Measurements from ENCODE around the gene NR2C1. TPM values are rescaled to one million over a fixed set of nuclear protein-coding genes. Genes with fewer than 3 reads are reported as not detected.
"Not testable (repeated sequence)": the region's sequence is repeated elsewhere in the genome, so short reads cannot be mapped to it uniquely, and the experiment has no call there.

NR2C1 gene
- polyA plus RNA-seq, 3 donors from 2014 or later = 1.4 to 9.5 (median 5.9) TPM

GRCh38 chr12:95004610-95005009, 68.8 kb downstream of the NR2C1 start:
- Mint-ChIP-seq H3K9me3 (peaks cover 2 to 14% (median 9%) of the 10 kb centered on the region in 6 donors), H3K4me1 (peaks cover 34 to 40% of the 10 kb centered on the region in 2 donors), H3K36me3 (peaks cover 0 to 14% (median 3%) of the 10 kb centered on the region in 3 donors), H3K27ac (peak overlapping the region; percentile 8 to 96 (median 70)), H3K4me3 (peak overlapping the region; percentile 93 to 97 (median 94)), H3K27me3 (ENCODE audit: low read depth in 3 of 3) (peaks cover 7 to 17% (median 11%) of the 10 kb centered on the region in 3 donors)
- no peak for DNase-seq

GRCh38 chr12:95003921-95004272, 69.5 kb downstream of the NR2C1 start:
- no peak for DNase-seq
- H3K4me3 Mint-ChIP-seq = peak overlapping the region; percentile 93 to 97 (median 94)
- H3K4me1 Mint-ChIP-seq = peaks cover 41 to 47% of the 10 kb centered on the region in 2 donors
- peak overlapping the region; percentile 88 to 96 (median 94) for H3K27ac Mint-ChIP-seq
- peaks cover 7 to 17% (median 11%) of the 10 kb centered on the region in 3 donors for H3K27me3 Mint-ChIP-seq (ENCODE audit: low read depth in 3 of 3)
- H3K9me3 Mint-ChIP-seq = peaks cover 2 to 14% (median 9%) of the 10 kb centered on the region in 6 donors
- H3K36me3 Mint-ChIP-seq = peaks cover 0 to 14% (median 3%) of the 10 kb centered on the region in 3 donors

GRCh38 chr12:95003213-95003920, 70.1 kb downstream of the NR2C1 start, which contains the start of gene NDUFA12:
Gene NDUFA12, minus strand, starts transcription at chr12:95003697. Its CDS starts 17 bp downstream, at chr12:95003680.
- Mint-ChIP-seq H3K4me3 (peak within 1 kb of the TSS; percentile 93 to 97 (median 94)), H3K27ac (peak within 1 kb of the TSS; percentile 88 to 96 (median 94)), H3K9me3 (peaks cover 2 to 11% (median 8%) of the 10 kb centered on the region in 6 donors), H3K36me3 (peaks cover 0 to 14% (median 3%) of the 10 kb centered on the region in 3 donors), H3K27me3 (ENCODE audit: low read depth in 3 of 3) (peaks cover 7 to 17% (median 11%) of the 10 kb centered on the region in 3 donors), H3K4me1 (peaks cover 46 to 53% of the 10 kb centered on the region in 2 donors)
- peak; percentile 92 to 93 (median 92) for DNase-seq

- Mint-ChIP-seq H3K4me1 (peaks cover 50 to 59% of the 10 kb centered on the region in 2 donors), H3K27ac (peak overlapping the region; percentile 88 to 96 (median 94)), H3K27me3 (ENCODE audit: low read depth in 3 of 3) (peaks cover 7 to 17% (median 11%) of the 10 kb centered on the region in 3 donors), H3K9me3 (peaks cover 0 to 7% (median 3%) of the 10 kb centered on the region in 6 donors), H3K36me3 (peaks cover 0 to 14% (median 3%) of the 10 kb centered on the region in 3 donors), H3K4me3 (peak overlapping the region; percentile 93 to 97 (median 94))
- no peak for DNase-seq
These were observed 70.7 kb downstream of the NR2C1 start for GRCh38 chr12:95002754-95003153.

GRCh38 chr12:94998326-94998725, 75.1 kb downstream of the NR2C1 start:
- peak overlapping the region in 1 of 6 donors; percentile 39 for H3K27ac Mint-ChIP-seq
- DNase-seq = no peak
- H3K4me1 Mint-ChIP-seq = peaks cover 41 to 49% of the 10 kb centered on the region in 2 donors
- H3K9me3 Mint-ChIP-seq = no peaks in the 10 kb centered on the region
- H3K4me3 Mint-ChIP-seq = no peak overlapping the region
- H3K36me3 Mint-ChIP-seq = peaks cover 0 to 4% (median 4%) of the 10 kb centered on the region in 3 donors
- peaks cover under 1 to 5% (median 2%) of the 10 kb centered on the region in 3 donors for H3K27me3 Mint-ChIP-seq (ENCODE audit: low read depth in 3 of 3)

GRCh38 chr12:94997726-94998125, 75.7 kb downstream of the NR2C1 start:
- Mint-ChIP-seq H3K9me3 (no peaks in the 10 kb centered on the region), H3K27ac (no peak overlapping the region), H3K4me1 (peaks cover 35 to 44% of the 10 kb centered on the region in 2 donors), H3K4me3 (no peak overlapping the region), H3K36me3 (peaks cover 0 to 6% (median 6%) of the 10 kb centered on the region in 3 donors), H3K27me3 (ENCODE audit: low read depth in 3 of 3) (peaks cover 0 to 2% (median 0%) of the 10 kb centered on the region in 3 donors)
- no peak for DNase-seq

- peaks cover 0 to 2% (median 0%) of the 10 kb centered on the region in 3 donors for H3K27me3 Mint-ChIP-seq (ENCODE audit: low read depth in 3 of 3)
- H3K4me1 Mint-ChIP-seq = peaks cover 31 to 45% of the 10 kb centered on the region in 2 donors
- H3K4me3 Mint-ChIP-seq = no peak overlapping the region
- H3K9me3 Mint-ChIP-seq = no peaks in the 10 kb centered on the region
- DNase-seq = no peak
- peaks cover 0 to 13% (median 7%) of the 10 kb centered on the region in 3 donors for H3K36me3 Mint-ChIP-seq
- peak overlapping the region in 1 of 6 donors; percentile 41 for H3K27ac Mint-ChIP-seq
These were observed 76.4 kb downstream of the NR2C1 start for GRCh38 chr12:94997061-94997460.

GRCh38 chr12:94994312-94994711, 79.1 kb downstream of the NR2C1 start:
- no peaks in the 10 kb centered on the region for H3K9me3 Mint-ChIP-seq
- DNase-seq = no peak
- peaks cover 0 to 23% (median 12%) of the 10 kb centered on the region in 3 donors for H3K36me3 Mint-ChIP-seq
- H3K4me1 Mint-ChIP-seq = peaks cover 18 to 39% of the 10 kb centered on the region in 2 donors
- peaks cover 0 to 2% (median 0%) of the 10 kb centered on the region in 3 donors for H3K27me3 Mint-ChIP-seq (ENCODE audit: low read depth in 3 of 3)
- no peak overlapping the region for H3K27ac Mint-ChIP-seq
- H3K4me3 Mint-ChIP-seq = no peak overlapping the region

- not testable (repeated sequence) for H3K27ac Mint-ChIP-seq, DNase-seq
- peaks cover 18 to 39% of the 10 kb centered on the region in 2 donors for H3K4me1 Mint-ChIP-seq
These were observed 79.6 kb downstream of the NR2C1 start for GRCh38 chr12:94993855-94994254.

GRCh38 chr12:94990222-94990621, 83.2 kb downstream of the NR2C1 start:
- H3K4me3 Mint-ChIP-seq = no peak overlapping the region
- peaks cover 28 to 49% of the 10 kb centered on the region in 2 donors for H3K4me1 Mint-ChIP-seq
- H3K36me3 Mint-ChIP-seq = peaks cover 0 to 31% (median 17%) of the 10 kb centered on the region in 3 donors
- no peaks in the 10 kb centered on the region for H3K27me3 Mint-ChIP-seq (ENCODE audit: low read depth in 3 of 3)
- no peaks in the 10 kb centered on the region for H3K9me3 Mint-ChIP-seq
- H3K27ac Mint-ChIP-seq = peak overlapping the region in 5 of 6 donors; percentile 29 to 64 (median 41)
- DNase-seq = no peak

More at GRCh38 chr12:94993855-94994254, 79.6 kb downstream of the NR2C1 start:
- H3K4me3 Mint-ChIP-seq; H3K9me3 Mint-ChIP-seq; H3K27me3 Mint-ChIP-seq (ENCODE audit: low read depth in 3 of 3): not testable (repeated sequence)
- H3K36me3 Mint-ChIP-seq = peaks cover 0 to 27% (median 15%) of the 10 kb centered on the region in 3 donors

- no peak for DNase-seq
- Mint-ChIP-seq H3K27me3 (ENCODE audit: low read depth in 3 of 3) (no peaks in the 10 kb centered on the region), H3K27ac (peak overlapping the region in 5 of 6 donors; percentile 3 to 69 (median 14)), H3K4me3 (no peak overlapping the region), H3K9me3 (no peaks in the 10 kb centered on the region), H3K4me1 (peaks cover 35 to 54% of the 10 kb centered on the region in 2 donors), H3K36me3 (peaks cover 0 to 32% (median 17%) of the 10 kb centered on the region in 3 donors)
These were observed 84.9 kb downstream of the NR2C1 start for GRCh38 chr12:94988471-94988870.

GRCh38 chr12:94987801-94988200, 85.6 kb downstream of the NR2C1 start:
- Mint-ChIP-seq H3K4me3 (peak overlapping the region in 3 of 5 donors; percentile 1 to 11 (median 6)), H3K27me3 (ENCODE audit: low read depth in 3 of 3) (peaks cover 0 to 1% (median 0%) of the 10 kb centered on the region in 3 donors), H3K27ac (peak overlapping the region; percentile 3 to 83 (median 44)), H3K9me3 (no peaks in the 10 kb centered on the region), H3K4me1 (peaks cover 41 to 61% of the 10 kb centered on the region in 2 donors), H3K36me3 (peaks cover 0 to 35% (median 18%) of the 10 kb centered on the region in 3 donors)
- no peak for DNase-seq

GRCh38 chr12:94987076-94987669, 86.2 kb downstream of the NR2C1 start:
- peaks cover 44 to 60% of the 10 kb centered on the region in 2 donors for H3K4me1 Mint-ChIP-seq
- peaks cover 0 to 29% (median 15%) of the 10 kb centered on the region in 3 donors for H3K36me3 Mint-ChIP-seq

More at GRCh38 chr12:94987076-94987669, 86.2 kb downstream of the NR2C1 start:
- DNase-seq = no peak
- Mint-ChIP-seq H3K27me3 (ENCODE audit: low read depth in 3 of 3) (peaks cover 0 to 1% (median 0%) of the 10 kb centered on the region in 3 donors), H3K27ac (peak overlapping the region in 5 of 6 donors; percentile 6 to 59 (median 26)), H3K4me3 (peak overlapping the region in 2 of 5 donors; percentile 27 to 46), H3K9me3 (no peaks in the 10 kb centered on the region)

Measured in immature natural killer cell (primary cell).